HG03066 (cell line): ENCODE data around the gene HMCN1.

Experiments used
- ATAC-seq: cut with Tn5 transposase; IDR thresholded peaks from one replicate; pipeline ENCODE4 v1.9.1; 2021; ENCODE audit warnings: low read depth; ENCODE audit not compliant: unreplicated experiment

The HMCN1 gene

DNA sequence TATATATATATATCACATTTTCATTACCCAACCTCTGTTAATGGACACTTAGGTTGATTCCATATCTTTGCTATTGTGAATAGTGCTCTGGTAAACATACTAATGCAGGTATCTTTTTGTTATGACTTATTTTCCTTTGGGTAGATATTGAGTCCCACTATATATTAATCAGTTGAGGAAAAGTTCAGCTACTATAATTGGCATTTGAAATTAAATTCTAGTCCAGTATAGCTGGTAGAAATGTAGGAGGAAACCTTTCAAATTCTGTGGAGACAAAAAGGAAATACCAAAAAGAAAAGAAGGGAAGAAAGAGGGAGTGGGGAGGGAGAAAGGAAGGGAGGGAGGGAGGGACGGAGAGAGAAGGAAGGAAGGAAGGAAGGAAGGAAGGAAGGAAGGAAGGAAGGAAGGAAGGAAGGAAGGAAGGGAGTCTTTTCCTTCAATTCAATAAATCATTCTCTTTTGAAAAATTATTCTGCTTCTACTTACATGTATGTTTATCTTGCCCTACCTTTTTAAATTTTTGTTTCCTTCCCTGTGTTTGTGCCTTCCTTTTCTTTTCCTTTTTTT lies 329.0 kb downstream of the HMCN1 start:
- no peak for ATAC-seq

DNA sequence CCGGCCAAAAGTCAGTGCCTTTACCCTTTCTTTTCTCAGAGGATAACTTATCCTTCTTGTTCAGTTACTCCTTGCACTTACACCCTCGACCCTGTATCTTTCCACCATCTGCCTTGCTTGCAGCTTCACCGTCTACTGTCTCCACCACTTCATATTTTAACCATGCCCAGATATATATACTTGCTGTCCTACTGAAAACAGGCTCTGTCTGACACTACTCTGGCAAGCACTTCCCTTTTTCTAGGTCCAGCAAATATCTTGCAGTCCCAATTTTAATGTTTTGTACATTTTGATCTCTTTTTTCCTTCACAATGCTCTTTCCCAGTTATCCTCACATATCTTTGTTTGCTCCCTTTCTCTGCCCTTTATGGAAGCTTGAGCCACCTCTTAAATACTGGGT lies 332.2 kb downstream of the HMCN1 start:
- ATAC-seq, result no peak

DNA sequence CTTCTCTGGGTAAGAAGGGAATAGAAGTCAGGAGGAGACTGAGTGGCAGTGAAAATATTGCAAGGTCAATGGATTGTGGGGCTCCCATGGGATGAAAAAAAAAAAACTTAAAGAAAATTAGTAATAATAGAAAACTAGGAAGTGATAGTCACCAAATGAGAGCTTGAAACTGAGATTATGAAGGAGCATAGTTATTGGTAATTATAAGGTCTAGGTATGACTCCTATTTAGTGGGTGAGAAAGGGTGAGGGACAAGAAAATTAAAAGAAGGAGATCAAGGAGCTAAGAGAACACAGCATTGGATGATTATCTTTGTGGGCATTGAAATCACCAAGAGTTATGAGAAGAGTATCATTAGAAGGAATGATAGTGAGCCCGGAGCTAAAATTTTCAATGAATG lies 339.5 kb downstream of the HMCN1 start:
- no peak for ATAC-seq

DNA sequence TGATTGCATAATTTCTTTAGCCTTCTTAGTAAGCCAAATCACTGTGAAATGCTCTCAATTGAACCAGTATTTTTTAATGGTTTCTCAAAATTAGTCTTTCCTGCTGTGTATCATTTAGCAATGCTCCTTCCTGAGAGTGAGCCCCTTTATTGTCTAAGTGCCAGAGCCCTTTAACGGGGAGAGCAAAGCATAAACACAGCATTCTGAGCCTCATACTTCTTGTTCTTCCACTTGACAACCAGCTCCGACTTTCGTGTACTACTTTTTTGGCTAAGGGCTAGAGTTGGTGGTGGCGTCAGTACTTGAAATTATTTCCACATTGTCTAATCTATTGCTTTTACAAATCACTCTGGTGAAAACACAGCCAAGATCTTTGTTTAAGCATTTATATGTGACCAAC lies 341.8 kb downstream of the HMCN1 start:
- no peak for ATAC-seq

DNA sequence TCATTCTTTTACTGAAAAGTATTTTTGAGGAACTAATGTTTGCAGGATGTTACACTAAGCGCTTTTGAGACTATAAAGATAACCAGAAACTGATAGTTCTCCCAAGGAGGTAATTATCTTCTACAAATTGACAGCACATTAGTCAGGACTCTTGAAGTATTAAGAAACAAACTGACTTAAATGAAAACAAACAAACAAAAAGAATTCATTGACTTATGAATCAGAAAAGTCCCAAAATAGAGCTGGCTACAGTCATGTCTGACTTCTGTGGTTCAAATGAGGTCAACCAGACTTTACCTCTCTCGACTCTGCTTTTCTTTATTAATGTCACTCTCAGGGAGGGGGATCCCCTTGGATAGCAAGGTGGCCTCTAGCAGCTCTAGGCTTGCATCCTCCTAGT lies 344.1 kb downstream of the HMCN1 start:
- peak; percentile 96 for ATAC-seq

DNA sequence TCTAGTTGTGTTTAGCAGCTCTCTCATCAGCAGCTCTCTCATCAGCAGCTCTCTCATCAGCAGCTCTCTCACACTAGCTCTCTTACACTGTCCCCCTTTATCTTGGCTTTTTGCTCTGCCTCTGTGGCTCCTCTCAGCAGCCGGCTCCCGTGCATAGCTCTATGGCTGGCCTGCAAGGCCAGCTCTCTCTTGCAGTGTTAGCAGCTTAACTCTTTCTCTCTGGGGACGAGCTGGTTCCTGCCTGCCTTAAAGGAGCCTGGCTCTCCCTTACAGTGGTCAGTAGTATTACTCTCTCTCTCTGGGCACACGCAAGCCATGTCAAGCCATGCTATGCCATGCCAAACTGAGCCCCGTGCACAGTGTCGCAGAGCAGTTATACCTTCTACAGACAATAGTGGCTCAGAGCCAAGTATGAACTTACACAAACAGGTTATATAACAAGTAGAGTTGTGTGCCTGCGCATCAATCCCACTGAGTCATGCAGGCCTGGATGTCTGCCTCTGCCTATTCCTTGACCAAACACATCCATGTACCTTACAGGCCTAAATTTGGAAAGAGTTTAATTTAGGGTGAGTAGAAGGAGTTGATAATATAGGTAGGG lies 345.0 kb downstream of the HMCN1 start:
- ATAC-seq, result no peak

DNA sequence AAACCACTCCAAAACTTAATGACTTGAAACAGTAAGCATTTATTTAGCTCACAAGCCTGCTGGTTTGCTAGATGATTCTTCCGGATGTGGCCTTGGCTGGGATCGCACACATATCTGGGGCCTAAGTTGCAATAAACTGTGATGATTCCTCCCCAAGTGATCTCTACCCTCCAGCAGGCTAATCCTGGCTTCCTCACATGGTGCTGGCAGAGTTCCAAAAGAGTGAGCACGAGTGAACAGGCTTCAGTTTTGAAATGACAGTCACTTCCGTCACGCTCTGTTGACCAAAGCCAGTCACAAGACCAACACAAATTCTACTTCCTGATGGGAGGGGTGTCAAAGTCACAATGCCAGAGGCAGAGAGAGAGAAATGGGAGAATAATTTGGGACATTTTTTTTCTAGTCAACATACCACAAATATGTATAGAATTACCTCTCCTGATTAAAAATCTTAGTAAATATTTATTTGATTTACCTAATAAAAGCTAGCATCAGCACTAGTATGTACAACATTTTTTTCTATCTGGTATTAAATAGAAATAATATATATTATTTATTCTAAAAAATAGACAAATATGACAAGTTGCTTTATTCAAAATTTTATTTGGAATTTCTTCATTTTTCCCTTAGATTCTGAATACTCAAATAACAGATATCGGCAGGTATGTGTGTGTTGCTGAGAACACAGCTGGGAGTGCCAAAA lies 348.2 kb downstream of the HMCN1 start:
- ATAC-seq, result peak; percentile 67

DNA sequence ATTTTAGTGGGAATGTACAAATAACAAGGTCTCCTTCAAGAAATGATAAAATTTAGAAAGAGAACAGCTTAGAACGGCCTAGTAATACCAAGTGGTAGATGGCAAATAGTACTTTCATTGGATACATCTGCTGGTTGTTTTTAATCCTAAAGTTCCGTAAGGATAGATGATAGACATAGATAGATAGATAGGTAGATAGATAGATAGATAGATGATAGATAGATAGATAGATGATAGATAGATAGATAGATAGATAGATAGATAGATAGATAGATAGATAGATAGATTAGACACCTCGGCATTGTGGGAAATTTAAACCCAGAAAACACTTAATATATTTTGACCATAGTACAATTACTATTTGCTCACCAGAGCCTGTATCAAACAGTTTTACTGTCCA lies 352.4 kb downstream of the HMCN1 start:
- ATAC-seq, result no peak

DNA sequence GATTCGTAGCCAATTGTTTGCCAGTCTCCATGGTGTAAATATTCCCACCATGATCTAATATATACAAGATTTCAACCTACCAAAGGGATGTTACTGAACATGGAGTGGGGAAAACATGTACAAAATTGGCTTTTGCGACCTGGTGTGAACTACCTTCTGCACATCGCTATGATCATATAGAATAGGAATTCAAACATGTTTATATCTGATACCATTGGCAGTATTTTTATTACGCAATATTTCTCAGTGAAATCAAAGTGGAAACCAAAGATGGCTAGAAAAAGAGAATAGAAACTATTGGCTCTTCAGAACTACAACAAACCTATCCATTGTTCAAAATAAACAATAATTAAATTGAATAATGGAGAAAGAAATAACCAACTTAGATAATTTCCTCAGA lies 355.7 kb downstream of the HMCN1 start:
- no peak for ATAC-seq

DNA sequence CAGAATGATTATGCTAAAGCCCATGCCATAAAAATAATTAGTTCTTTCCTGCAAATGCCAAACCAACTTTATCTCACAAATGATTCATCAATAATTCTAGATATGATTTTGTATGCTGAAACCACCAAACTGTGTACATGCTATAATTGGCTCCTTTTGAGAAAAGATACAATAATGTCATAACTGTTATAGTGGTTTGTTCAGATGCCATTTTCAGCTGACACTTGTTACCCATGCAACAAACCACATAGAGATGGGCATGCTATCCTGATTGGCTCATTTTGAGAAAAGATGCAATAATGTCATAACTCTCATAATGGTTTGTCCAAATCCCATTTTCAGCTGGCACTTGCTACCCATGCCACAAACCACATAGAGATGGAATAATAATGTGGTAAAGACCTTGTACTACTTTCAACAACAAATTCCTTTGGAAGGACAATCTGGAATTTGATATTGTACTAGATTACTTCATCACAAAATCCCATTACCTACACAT lies 357.1 kb downstream of the HMCN1 start:
- ATAC-seq, result no peak

DNA sequence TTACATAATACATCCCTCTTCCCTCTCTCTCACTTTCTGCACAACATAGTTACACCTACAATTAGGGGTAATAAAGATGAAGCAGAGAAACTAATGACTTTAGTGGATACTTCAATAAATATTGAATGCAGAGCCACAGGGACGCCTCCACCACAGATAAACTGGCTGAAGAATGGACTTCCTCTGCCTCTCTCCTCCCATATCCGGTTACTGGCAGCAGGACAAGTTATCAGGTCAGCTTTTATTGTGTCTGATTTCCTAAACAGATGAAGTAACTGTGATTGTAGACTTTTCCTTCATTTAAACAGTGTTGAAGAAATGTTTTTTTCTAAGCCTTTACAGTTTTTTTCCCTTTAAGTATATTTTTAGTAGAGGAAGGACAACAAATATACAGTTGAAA lies 359.2 kb downstream of the HMCN1 start:
- no peak for ATAC-seq

DNA sequence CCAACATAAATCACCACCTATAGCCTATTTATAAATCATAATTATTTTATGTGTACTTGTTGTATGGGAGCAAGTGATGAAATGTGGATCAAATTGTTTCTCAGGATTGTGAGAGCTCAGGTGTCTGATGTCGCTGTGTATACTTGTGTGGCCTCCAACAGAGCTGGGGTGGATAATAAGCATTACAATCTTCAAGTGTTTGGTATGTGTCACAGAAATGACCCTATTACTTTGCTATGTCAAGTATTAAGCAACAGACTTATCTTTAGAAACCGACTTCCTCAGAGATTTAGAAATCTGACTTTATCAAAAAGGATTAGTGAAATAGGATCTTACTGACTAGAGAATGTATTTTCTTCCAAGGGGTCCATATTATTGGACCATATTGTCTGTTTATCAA lies 360.0 kb downstream of the HMCN1 start:
- no peak for ATAC-seq

DNA sequence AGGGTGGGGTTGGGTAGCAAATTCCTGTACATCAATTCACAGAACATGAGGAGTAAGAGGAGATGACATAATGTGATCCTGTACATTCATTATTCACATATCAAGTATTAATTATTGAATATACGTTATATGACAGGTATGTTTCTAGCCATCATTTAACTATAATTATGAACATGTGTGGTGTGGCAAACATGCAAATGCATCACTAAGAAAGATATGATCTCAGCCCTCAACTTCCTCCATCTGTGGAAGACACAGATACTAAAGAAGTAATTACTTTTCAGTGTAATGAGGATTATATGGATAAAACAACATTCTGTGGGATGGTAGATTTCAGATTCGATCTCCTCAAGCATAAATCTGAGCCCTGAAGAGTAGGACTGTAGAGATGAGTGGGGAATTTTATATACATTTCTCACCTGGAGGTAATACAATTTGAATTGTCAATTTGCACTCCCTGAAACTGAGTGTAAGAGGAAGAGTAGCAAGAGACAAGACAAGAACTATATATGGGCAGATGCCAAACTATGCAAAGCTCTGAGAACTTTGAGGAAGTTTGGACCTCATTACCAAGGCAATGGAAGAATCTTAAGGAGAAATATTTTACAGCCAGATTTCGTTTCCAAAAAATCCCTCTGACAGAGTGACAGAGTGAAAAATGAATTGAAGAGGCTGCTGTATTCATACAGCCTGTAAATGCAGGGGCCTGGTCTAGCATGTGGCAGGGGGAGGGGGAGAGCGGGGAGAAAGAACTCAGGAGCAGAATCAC lies 365.3 kb downstream of the HMCN1 start:
- no peak for ATAC-seq

DNA sequence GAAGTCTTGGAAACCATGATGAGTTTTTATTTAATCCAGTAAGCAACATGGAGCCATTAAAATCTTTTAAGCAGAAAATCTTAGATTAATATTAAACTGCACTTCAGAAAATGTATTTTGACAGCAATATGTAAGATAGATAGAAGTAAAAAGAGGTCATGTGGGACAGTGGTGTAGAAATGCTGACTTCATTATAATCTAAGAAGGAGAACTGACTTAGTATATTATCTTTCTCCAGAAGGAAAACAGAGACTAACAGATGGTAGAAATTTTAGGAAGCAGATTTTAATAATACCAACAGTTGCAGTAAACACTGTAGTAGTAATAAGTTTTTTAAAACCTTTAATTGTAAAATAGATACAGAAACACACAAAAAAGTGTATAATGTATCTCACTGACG lies 367.9 kb downstream of the HMCN1 start:
- no peak for ATAC-seq

DNA sequence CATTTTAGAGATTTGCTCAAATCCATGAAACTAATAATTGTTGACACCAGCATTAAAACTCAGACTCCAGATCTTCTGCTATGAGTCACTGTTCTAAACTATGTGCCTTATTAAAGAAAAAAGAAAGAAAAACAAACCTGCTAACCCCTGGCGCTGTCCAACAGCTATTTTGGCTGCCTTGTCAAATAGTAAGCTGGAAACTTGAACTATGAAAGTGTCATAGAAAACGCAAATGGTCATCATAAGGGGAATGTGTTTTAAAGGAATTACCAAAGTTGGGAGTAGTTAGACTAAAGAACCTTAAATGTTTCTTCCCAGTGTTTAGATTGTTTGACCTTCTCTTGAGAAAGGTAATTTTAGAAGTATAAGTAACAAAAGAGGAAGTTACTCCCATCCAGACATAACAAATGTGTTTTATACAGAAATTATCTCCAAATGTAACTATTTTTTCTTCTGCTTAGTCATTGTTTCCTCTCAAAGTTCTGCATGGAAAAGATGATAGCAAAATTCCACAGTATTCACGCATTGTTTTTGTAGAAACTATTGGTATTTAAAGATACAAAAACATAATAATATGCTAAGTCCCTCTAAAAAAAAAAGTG lies 368.5 kb downstream of the HMCN1 start:
- no peak for ATAC-seq

DNA sequence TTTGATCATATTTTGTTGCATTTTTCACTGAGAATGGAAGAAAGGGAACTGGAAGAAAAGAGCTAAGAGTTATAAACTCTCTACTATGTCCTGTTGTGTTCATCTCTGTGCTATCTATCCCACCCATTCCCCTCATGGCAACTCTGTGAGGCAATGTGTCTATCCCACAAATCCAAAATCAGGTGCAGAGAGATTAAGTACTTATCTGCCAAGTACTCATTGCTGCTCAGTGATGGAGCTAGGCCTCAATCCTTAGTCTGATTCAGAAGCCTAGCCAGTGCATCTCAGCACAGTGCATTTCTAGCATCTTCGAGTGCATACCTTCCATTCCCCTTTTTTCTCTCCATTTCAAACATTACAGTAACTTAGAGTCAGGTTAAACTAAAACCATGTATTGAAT lies 370.3 kb downstream of the HMCN1 start:
- no peak for ATAC-seq

DNA sequence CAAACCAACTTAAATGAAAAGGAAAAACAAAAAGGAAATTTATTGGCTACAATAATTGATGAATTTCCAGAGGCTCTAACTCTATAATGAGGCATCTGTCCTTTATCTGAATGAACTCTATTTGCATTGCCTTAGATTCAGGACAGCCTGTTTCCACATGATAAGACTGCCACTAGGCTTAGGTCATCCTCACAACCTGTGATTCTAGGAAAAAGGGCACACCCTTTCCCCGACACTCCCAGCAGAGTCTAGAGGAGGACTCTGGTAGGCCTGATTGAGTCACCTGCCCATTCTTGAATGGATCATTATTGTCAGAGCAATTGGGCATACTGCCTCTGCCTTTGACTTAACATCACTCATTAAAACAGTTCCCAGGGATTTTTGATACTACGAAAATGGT lies 378.1 kb downstream of the HMCN1 start:
- no peak for ATAC-seq

DNA sequence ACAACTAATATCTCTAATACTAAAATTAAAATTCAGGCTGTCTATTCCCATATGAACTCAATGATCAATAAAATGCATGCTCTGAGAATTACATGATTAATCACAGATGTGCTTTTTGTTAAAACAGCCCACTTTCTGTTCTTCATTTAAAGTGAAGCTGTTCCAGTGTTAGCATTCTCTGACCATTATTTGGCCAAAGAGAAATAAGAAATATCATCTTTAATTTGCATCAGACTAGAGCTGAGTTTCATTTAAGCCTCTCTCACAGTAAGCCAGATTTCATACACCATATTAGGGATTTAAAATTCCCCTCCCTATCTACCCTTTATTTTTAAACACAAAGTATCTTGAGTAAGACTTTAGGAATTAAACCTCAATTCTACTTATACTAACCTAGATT lies 379.3 kb downstream of the HMCN1 start:
- ATAC-seq, result no peak

DNA sequence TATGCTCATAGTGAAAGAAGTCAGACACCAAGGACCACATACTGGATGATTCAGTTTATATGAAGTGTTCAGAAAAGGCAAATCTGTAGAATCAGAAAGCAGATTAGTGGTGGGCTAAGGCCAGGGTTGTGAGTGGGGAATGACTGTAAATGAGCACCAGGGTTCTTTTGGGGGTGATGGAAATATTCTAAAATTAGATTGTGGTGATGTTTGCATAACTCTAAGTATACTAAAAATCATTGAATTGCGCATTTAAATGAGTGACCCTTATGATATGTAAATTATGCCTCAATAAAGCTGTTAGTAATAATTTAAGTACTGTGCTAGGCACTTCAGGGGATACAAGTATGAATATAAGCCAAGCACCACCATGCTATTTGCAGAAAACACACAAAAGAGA lies 384.5 kb downstream of the HMCN1 start:
- no peak for ATAC-seq

DNA sequence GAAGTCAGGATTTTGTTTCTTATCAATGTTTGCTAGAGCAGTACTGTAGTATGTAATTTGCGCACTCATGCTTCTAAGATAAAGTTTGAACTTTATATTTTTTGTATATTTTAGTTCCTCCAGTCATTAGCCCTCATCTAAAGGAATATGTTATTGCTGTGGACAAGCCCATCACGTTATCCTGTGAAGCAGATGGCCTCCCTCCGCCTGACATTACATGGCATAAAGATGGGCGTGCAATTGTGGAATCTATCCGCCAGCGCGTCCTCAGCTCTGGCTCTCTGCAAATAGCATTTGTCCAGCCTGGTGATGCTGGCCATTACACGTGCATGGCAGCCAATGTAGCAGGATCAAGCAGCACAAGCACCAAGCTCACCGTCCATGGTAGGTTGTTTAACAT lies 388.6 kb downstream of the HMCN1 start:
- ATAC-seq, result no peak

DNA sequence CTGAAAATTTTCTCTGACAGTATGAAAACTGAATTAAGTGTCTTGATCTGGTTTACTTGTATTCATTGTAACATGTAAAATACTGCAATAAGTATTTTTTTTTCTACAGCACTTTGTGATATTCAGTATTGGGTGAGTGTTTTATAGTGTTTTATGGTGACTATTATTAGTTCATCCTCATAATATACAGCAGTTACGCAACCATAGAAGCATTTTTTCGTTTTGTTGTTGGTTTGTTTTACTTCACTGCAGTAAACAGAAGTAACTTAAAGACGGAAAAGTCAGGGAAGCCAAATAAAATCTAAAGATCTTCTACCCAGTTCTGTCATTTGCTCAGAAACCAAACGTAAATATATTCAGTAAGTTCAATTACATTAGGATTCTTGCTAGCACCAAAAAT lies 390.8 kb downstream of the HMCN1 start:
- ATAC-seq, result no peak
